ENCODE data around the gene KLF13. TPM values are rescaled to one million over a fixed set of nuclear protein-coding genes. Genes with fewer than 3 reads are reported as not detected.

KLF13 gene
- total RNA-seq, 2 experiments from 2014 or later: 110 to 111 TPM

DNA sequence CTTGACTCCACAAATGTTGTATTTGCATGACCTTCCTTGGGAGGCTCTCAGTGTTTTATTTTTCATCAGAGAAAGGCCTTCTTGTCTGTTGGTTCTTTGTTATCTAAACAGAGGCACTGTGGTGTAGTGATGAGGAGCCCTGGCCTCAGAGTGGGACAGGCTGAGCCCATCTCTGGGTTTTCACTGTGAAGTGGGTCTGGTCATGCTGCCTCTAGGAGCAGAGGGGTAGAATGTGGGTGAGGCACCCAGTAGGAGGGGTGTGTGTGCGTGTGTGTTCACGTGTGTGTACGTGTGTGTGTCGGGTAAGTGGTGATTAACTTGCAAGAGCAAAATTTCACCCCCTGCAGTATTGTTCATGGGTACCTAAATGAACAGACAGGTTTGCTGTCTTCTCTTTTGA is 14.4 kb downstream of the KLF13 start:
- H3K27ac Mint-ChIP-seq: peak overlapping the region; percentile 74
- peaks cover 13% of the 10 kb centered on the region for H3K36me3 Mint-ChIP-seq
- DNase-seq: no peak

GRCh38 chr15:31341496-31342195 is 15.0 kb downstream of the KLF13 start:
- no peak overlapping the region for H3K4me3 Mint-ChIP-seq
- H3K27ac Mint-ChIP-seq: peak overlapping the region; percentile 91
- no peak for DNase-seq

More for the DNA sequence above, 14.4 kb downstream of the KLF13 start:
- H3K9me3 Mint-ChIP-seq: no peaks in the 10 kb centered on the region
- H3K27me3 Mint-ChIP-seq: no peaks in the 10 kb centered on the region
- H3K4me3 Mint-ChIP-seq: peak overlapping the region; percentile 14
- peaks cover 89% of the 10 kb centered on the region for H3K4me1 Mint-ChIP-seq

DNA sequence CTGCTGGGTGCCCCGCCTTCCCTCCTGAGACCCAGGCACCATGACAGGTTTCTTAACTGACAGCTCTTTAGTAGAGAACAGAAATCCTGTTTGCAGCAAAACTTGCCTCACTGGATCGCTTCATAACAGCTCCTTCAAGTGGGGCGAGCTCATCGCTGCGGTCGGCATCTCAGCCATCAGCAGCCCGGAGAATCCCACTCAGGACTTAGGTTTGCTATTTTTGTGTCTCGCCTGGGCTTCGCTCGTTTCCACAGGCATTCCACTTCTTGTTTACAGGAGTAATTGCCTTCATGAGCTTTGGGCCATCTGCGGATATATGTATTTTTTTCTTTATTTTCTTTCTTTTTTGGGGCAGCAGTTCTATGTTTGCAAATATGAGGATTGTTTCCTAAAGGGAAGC is 15.7 kb downstream of the KLF13 start:
- H3K36me3 Mint-ChIP-seq: peaks cover 25% of the 10 kb centered on the region

More at GRCh38 chr15:31341496-31342195, 15.0 kb downstream of the KLF13 start:
- H3K4me1 Mint-ChIP-seq: peaks cover 85% of the 10 kb centered on the region
- H3K36me3 Mint-ChIP-seq: peaks cover 18% of the 10 kb centered on the region
- no peaks in the 10 kb centered on the region for H3K9me3 Mint-ChIP-seq
- H3K27me3 Mint-ChIP-seq: no peaks in the 10 kb centered on the region

DNA sequence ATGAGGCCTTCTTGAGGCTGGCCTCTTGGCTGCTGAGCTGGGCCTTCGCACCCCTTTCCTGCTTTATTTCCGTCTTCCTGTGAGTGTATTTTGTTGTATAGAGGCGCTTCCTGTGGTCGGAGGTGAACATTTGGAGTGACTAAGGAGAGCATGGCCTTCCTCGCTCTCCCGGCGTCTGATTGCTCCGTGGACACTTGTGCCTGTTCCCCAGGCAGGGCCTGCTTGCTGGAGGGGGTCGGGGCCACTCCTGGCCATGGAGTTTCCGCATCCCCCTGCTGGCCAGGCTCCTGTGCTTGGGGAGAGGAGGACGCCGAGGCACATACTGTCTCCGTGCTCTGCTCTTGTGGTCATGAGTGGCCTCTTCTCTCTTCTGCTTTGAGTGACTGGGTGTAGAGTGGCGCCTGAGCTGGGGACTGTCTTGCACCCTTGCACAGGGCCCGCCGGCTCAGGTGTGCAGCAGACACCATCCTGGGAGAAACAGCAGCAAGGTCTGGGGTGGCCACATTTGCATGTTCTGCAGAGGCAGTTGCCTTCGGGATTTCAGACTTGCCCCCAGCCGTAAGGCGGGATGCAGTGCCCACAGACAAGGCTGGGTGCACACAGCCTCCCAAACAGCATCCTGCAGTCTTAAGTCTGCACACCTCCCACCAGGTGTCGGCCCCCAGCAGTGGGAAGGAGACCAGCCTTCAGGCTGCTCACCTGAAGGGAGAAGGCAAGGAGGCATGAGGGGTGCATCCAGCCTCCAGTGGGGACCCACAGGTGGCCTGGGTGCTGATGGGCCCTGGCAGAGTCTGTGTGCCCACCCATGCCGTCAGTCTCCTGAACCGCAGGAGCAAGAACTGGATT is 16.4 kb downstream of the KLF13 start:
- H3K36me3 Mint-ChIP-seq: peaks cover 29% of the 10 kb centered on the region
- no peak for DNase-seq
- peak overlapping the region; percentile 99 for H3K27ac Mint-ChIP-seq
- H3K4me1 Mint-ChIP-seq: peaks cover 84% of the 10 kb centered on the region
- H3K27me3 Mint-ChIP-seq: no peaks in the 10 kb centered on the region
- H3K4me3 Mint-ChIP-seq: peak overlapping the region; percentile 72
- no peaks in the 10 kb centered on the region for H3K9me3 Mint-ChIP-seq

More for the DNA sequence above, 15.7 kb downstream of the KLF13 start:
- Mint-ChIP-seq H3K9me3 (no peaks in the 10 kb centered on the region), H3K27ac (peak overlapping the region; percentile 91), H3K4me1 (peaks cover 85% of the 10 kb centered on the region), H3K27me3 (no peaks in the 10 kb centered on the region), H3K4me3 (peak overlapping the region; percentile 72)
- no peak for DNase-seq

GRCh38 chr15:31343831-31344230 is 17.2 kb downstream of the KLF13 start:
- H3K27me3 Mint-ChIP-seq: no peaks in the 10 kb centered on the region
- H3K4me1 Mint-ChIP-seq: peaks cover 84% of the 10 kb centered on the region
- peak overlapping the region; percentile 20 for H3K4me3 Mint-ChIP-seq
- H3K9me3 Mint-ChIP-seq: no peaks in the 10 kb centered on the region
- peak overlapping the region; percentile 99 for H3K27ac Mint-ChIP-seq
- peaks cover 34% of the 10 kb centered on the region for H3K36me3 Mint-ChIP-seq
- no peak for DNase-seq

- no peak for DNase-seq
- Mint-ChIP-seq H3K4me1 (peaks cover 84% of the 10 kb centered on the region), H3K36me3 (peaks cover 37% of the 10 kb centered on the region)
These were observed 17.6 kb downstream of the KLF13 start for GRCh38 chr15:31344266-31344665.

DNA sequence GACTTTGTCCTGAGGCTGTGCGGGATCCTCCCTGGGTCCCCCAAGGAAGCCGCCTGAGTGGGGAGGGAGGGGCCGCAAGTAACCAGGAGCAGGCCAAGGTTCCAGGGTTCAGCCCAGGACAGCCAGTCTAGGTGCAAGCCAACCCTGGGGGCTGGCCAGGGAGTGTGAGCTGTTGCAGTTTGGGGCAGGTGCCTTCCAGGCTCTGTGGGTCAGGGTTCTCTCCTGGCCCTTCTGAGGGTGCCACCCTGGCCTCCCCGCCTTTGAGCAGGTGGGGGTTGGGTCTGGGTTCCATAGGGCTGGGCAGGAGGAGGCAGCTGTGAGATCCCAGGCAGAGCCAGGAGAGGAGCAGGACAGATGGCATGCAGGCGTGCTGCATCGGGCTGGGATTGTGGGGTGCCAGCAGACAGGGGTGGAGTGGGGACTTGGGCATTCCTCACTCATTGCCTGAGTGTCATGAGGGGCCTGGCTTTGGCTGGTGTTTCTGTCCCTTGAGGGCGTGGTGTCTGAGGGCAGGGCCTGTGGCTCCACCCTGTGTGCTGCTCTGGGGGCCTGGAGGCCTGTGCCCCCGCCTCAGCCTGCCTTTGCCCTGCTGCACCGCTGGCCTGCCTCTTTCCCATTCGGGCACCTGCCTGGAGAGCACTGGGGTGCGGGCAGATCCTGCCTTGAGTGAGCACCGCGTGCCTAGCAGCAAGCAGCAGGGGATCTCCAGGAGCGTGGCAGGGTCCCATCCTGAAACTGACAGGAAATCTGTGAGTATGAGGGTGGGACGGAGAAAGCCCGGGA is 18.4 kb downstream of the KLF13 start:
- Mint-ChIP-seq H3K27ac (peak overlapping the region; percentile 99), H3K4me3 (peak overlapping the region; percentile 97), H3K9me3 (no peaks in the 10 kb centered on the region), H3K4me1 (peaks cover 84% of the 10 kb centered on the region), H3K36me3 (peaks cover 43% of the 10 kb centered on the region), H3K27me3 (no peaks in the 10 kb centered on the region)
- DNase-seq: peak; percentile 71

More at GRCh38 chr15:31344266-31344665, 17.6 kb downstream of the KLF13 start:
- Mint-ChIP-seq H3K27me3 (no peaks in the 10 kb centered on the region), H3K27ac (peak overlapping the region; percentile 99), H3K9me3 (no peaks in the 10 kb centered on the region), H3K4me3 (peak overlapping the region; percentile 97)

DNA sequence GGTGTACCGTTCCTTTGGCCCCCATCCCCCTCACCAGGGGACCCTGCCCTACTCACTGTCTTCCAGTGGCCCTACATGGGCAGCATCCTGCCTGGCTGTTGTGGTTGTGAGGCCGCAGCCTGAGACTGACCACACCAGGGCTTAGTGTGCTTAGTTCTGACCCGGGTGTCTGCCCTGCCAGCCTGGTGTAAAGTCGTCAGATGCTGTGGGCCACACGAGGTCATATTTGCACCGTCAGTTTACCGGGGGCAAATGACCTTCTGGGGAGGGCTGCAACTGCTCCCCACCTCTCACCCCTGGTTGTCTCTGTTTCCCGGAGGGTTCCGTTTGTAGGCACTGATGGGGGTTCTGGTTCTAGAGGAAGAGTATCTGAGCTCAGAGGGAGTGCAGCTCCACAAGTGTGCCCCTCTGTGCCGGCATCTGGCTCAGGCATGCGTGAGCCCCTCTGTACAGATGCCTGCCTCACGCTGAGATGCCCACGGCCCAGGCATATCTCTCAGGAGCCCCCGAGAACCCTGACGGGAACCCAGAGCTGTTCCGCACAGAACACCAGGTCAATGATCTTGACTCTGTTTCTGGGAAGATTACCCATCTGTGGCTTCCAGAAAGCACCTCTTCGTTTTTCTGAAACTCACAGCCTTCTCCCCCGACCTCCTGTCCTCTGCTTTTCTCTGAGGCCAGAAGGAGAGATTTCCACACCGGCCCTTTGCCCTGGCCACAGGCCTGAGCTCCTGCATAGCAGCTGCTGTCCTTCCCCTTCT is 19.2 kb downstream of the KLF13 start:
- no peaks in the 10 kb centered on the region for H3K27me3 Mint-ChIP-seq

GRCh38 chr15:31346367-31347066 is 19.9 kb downstream of the KLF13 start:
- Mint-ChIP-seq H3K27me3 (no peaks in the 10 kb centered on the region), H3K4me1 (peaks cover 84% of the 10 kb centered on the region), H3K27ac (peak overlapping the region; percentile 99), H3K36me3 (peaks cover 56% of the 10 kb centered on the region), H3K9me3 (no peaks in the 10 kb centered on the region), H3K4me3 (peak overlapping the region; percentile 97)
- peak; percentile 59 for DNase-seq

More for the DNA sequence above, 19.2 kb downstream of the KLF13 start:
- Mint-ChIP-seq H3K36me3 (peaks cover 50% of the 10 kb centered on the region), H3K9me3 (no peaks in the 10 kb centered on the region), H3K27ac (peak overlapping the region; percentile 99), H3K4me1 (peaks cover 84% of the 10 kb centered on the region), H3K4me3 (peak overlapping the region; percentile 97)
- DNase-seq: peak; percentile 45

DNA sequence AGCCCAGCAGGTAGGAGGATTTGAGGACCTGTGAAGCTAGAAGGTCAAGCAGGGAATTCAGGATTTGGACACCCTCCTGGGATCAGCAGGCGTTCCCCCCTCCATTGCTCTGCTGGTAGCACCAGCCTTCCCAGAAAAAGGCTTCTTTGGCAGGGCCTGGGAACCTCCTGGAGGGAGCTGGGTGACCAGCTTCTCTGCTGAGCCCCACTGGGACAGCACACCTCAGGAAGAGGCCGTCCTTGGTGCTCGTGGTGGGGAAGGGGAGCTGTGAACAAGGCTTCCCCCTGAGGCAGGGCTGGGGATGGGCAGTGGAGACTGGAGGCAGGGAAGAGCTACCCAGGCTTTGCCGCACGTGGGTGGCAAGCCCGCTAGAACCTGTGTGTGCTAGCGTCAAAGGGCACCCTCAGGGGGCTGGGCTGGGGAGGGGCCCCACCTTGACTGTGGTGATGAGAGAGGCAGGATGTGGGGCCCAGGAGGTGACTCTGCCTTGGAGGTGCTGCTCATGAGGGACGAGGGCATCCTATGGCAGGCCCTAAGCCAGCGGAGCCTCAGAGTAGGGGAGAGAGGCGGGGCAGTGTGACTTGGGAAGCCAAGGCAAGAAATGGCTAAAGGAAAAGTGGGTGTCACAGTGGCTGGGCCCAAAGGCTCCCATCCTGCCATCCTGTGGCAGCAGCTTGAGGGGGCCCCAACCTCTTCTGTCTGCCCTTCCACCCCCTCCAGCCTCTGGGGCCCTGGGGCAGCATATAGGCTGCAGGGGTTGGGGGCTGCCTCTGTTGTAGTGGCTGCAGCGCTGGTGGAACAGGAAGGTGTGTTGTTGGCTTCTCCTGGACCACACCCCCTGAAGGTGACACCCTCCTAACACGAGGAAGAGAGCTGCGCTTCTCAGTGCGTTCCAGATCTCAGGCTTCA is 20.7 kb downstream of the KLF13 start:
- Mint-ChIP-seq H3K4me3 (peak overlapping the region; percentile 97), H3K27me3 (no peaks in the 10 kb centered on the region), H3K36me3 (peaks cover 61% of the 10 kb centered on the region), H3K9me3 (no peaks in the 10 kb centered on the region), H3K4me1 (peaks cover 83% of the 10 kb centered on the region), H3K27ac (peak overlapping the region; percentile 99)
- DNase-seq: peak; percentile 89

DNA sequence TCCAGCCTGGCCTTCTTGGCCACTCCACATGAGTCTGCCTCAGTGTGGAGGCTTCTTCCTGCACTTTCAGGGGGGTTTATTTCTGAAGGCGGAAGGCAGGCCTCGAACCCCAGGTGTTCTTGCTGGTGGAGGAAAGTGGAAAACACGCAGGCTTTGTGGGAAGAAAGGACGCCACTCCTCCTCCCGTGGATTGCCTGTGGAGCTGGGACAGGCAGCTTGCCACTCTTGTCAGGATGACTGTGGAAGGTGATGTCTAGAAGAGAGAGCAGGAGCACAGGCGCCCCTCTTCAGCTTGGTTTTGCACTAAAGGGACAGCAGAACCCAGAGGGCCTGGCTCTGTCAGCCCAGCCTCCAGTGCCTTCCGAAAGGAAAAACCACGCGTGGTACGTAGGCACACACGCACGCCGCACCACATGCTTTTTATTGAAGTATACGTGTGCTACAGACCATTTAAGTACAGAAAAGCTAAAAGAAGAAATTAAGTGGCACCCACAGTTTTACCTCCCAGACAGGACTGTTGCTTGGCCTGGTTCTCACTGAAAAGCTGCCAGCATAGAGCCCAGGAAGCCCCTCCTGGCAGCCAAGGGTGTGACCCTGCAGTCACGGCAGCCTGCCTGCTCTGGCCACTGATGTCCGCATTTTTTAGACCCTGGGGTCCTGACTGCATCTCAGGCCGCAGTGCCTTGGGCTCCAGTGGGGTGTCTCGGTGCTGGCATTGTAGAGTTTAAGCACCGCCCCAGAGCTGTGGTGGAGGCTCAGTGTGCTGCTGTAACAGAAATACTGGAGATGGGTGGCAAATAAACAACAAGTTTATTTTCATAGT is 21.6 kb downstream of the KLF13 start:
- Mint-ChIP-seq H3K4me1 (peaks cover 83% of the 10 kb centered on the region), H3K27ac (peak overlapping the region; percentile 99), H3K27me3 (no peaks in the 10 kb centered on the region), H3K36me3 (peaks cover 64% of the 10 kb centered on the region), H3K9me3 (no peaks in the 10 kb centered on the region), H3K4me3 (peak overlapping the region; percentile 97)
- DNase-seq: no peak
